Measurements from ENCODE around the gene TMEM231.
"Not testable (repeated sequence)": the region's sequence is repeated elsewhere in the genome, so short reads cannot be mapped to it uniquely, and the experiment has no call there.

DNA sequence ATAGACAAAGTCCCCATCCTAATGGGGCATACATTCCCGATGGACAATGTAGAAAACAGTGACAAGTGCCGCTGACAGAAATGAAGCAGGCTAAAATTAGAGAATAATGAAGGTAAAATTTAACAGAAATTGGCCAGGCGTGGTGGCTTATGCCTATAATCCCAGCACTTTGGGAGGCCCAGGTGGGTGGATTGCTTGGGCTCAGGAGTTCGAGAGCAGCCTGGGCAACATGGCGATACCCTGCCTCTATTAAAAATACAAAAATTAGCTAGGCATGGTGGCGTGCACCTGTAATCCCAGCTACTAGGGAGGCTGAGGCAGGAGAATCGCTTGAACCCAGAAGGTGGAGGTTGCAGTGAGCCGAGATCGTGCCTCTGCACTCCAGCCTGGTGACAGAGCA is 7.6 kb downstream of the TMEM231 start:
- not testable (repeated sequence) for TF ChIP-seq POLR2A (IDR thresholded peaks at IDR 0.05; ENCODE audit: low read depth, low read length); POLR2AphosphoS5 (IDR thresholded peaks at IDR 0.05; ENCODE audit: low read depth, low read length); TAF1 (IDR thresholded peaks at IDR 0.05; ENCODE audit: borderline replicate concordance, low read depth, low read length)
